Thyroid gland (tissue), 4 donors: ENCODE results near the gene PMFBP1.

Experiments
- POLR2A ChIP-seq, 2 donors: fragments of 450-650 bp; IDR thresholded peaks; one replicate each; pipeline ENCODE4 v1.6.1; 2017; ENCODE audit warnings: antibody characterized with exemption in 2 of 2, mild to moderate bottlenecking in 2 of 2, moderate library complexity in 1 of 2
- TF ChIP-seq, protein P1 (sequence below), 6 experiments: fragments of 200-600 bp in 3 of 6; fragments of 450-650 bp in 3 of 6; sonication (generic) in 3 of 6; IDR thresholded peaks; one replicate each; pipeline ENCODE4 v1.5.1; 2016 to 2019; ENCODE audit warnings: antibody characterized with exemption in 6 of 6, mild to moderate bottlenecking in 2 of 6, inconsistent platforms in 1 of 6, moderate library complexity in 1 of 6

DNA sequence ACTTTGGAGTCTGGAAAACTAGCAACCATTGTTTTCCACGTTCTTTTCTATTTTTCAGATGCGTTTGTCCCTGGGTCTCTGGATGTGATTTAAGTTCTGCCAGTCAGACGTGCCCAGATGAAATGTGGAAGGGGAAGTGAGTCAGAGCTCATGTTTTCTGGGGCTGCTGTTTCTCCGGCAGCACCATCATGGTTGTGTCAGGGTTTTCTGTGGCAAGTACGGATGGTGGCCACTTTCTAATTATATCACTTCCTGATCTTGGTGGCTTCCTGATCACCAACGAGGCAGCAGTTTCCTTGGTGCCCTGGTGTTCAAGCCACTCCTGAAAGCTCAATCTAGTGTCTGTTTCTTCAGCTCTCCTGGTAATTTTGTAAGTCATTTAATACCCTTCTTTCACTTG lies 31.4 kb upstream of the PMFBP1 start:
- TF ChIP-seq POLR2A (IDR thresholded peaks at IDR 0.05), result no peak
- TF ChIP-seq, protein P1, sequence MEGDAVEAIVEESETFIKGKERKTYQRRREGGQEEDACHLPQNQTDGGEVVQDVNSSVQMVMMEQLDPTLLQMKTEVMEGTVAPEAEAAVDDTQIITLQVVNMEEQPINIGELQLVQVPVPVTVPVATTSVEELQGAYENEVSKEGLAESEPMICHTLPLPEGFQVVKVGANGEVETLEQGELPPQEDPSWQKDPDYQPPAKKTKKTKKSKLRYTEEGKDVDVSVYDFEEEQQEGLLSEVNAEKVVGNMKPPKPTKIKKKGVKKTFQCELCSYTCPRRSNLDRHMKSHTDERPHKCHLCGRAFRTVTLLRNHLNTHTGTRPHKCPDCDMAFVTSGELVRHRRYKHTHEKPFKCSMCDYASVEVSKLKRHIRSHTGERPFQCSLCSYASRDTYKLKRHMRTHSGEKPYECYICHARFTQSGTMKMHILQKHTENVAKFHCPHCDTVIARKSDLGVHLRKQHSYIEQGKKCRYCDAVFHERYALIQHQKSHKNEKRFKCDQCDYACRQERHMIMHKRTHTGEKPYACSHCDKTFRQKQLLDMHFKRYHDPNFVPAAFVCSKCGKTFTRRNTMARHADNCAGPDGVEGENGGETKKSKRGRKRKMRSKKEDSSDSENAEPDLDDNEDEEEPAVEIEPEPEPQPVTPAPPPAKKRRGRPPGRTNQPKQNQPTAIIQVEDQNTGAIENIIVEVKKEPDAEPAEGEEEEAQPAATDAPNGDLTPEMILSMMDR (IDR thresholded peaks at IDR 0.05), result no peak
